ENCODE data around the gene PARP11.

Gene PARP11

DNA sequence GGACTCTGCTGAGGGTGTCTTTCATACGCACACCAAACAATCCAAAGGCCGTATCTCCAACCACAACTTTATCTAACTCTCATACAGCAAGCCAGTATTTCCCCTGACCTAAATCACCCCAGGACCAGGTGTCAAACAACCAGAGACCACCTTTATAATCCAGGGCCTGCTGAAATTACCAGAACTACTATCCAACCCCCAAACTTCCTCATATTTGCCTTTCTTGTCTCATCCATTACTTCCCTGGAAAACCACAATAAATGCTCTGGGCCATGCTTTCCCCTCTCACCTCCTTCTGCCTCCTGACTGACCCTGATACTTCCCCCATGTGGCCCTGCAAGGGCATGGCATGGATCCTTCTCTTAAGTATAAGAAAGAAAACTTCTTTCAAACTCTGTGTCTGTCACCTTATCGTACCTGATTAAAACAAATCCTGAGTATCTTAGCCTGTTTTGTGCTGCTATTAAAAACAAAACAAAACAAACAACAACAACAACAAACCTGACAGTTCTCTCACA, 75.6 kb downstream of the PARP11 start:
- no peak overlapping the region for H3K4me3 ChIP-seq (ENCODE audit: low read depth, low read length)

DNA sequence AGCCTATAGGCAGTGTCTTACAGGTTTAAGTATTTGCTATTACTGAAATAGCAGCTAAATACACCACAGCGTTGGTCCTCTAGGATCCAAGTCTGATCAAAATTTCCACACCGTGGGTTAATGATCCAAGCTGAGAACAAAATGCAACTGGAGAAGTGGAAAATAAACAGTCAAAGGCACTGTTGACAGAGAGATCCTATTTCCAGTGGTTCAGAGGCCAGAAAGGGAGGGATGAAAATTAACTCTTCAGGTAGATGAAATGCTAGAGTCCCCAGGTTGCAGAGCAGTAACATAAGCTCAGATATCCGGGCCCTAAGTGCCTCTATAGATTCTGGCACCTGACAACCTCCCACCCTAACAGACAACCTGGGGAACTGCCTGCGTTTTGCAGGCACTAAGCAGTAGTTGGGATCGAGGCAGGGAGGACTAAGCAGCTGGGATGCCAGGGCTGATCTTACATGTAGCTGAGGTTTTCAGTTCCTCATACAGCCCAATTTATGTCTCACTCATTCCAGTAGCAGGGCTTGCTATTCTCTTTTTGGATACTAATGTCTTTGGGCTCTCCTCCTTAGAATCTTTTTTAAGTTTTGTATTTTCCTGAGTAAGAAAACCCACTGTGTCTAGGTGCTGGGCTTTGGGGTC, 77.6 kb downstream of the PARP11 start:
- H3K9me3 ChIP-seq (ENCODE audit: control insufficient read depth, low read length) = no peaks in the 10 kb centered on the region
- H3K27me3 ChIP-seq (ENCODE audit: control insufficient read depth, insufficient read depth, low read length) = no peaks in the 10 kb centered on the region
- H3K4me1 ChIP-seq = no peaks in the 10 kb centered on the region
- H3K9ac ChIP-seq = no peak overlapping the region
- no peak overlapping the region for H3K4me2 ChIP-seq (ENCODE audit: low read length)
- TF ChIP-seq CTCF (IDR thresholded peaks at IDR 0.05) = no peak
- H3K79me2 ChIP-seq = no peaks in the 10 kb centered on the region
- no peak overlapping the region for H2AFZ ChIP-seq
- H3K27ac ChIP-seq = no peak overlapping the region
- H3K36me3 ChIP-seq (ENCODE audit: control insufficient read depth, insufficient read depth, low read length) = no peaks in the 10 kb centered on the region
- H3K4me3 ChIP-seq (ENCODE audit: low read depth, low read length) = no peak overlapping the region

More for the DNA sequence above, 75.6 kb downstream of the PARP11 start:
- Histone ChIP-seq H3K27ac (no peak overlapping the region), H3K9me3 (ENCODE audit: control insufficient read depth, low read length) (no peaks in the 10 kb centered on the region), H2AFZ (no peak overlapping the region), H3K4me1 (no peaks in the 10 kb centered on the region), H3K79me2 (no peaks in the 10 kb centered on the region), H3K9ac (no peak overlapping the region), H3K36me3 (ENCODE audit: control insufficient read depth, insufficient read depth, low read length) (no peaks in the 10 kb centered on the region), H3K4me2 (ENCODE audit: low read length) (no peak overlapping the region), H3K27me3 (ENCODE audit: control insufficient read depth, insufficient read depth, low read length) (no peaks in the 10 kb centered on the region)
- no peak for TF ChIP-seq CTCF (IDR thresholded peaks at IDR 0.05)

- no peak for TF ChIP-seq CTCF (IDR thresholded peaks at IDR 0.05)
- no peaks in the 10 kb centered on the region for H3K27me3 ChIP-seq (ENCODE audit: control insufficient read depth, insufficient read depth, low read length)
- H3K27ac ChIP-seq = no peak overlapping the region
- H3K4me1 ChIP-seq = no peaks in the 10 kb centered on the region
- H3K4me3 ChIP-seq (ENCODE audit: low read depth, low read length) = no peak overlapping the region
- no peaks in the 10 kb centered on the region for H3K79me2 ChIP-seq
- H2AFZ ChIP-seq = no peak overlapping the region
- H3K4me2 ChIP-seq (ENCODE audit: low read length) = no peak overlapping the region
- H3K36me3 ChIP-seq (ENCODE audit: control insufficient read depth, insufficient read depth, low read length) = no peaks in the 10 kb centered on the region
- no peaks in the 10 kb centered on the region for H3K9me3 ChIP-seq (ENCODE audit: control insufficient read depth, low read length)
- no peak overlapping the region for H3K9ac ChIP-seq
Observed at GRCh38 chr12:3795066-3795465, 78.1 kb downstream of the PARP11 start.

- no peak overlapping the region for H2AFZ ChIP-seq
- no peak overlapping the region for H3K27ac ChIP-seq
- no peak overlapping the region for H3K4me2 ChIP-seq (ENCODE audit: low read length)
- no peak overlapping the region for H3K4me3 ChIP-seq (ENCODE audit: low read depth, low read length)
- no peaks in the 10 kb centered on the region for H3K27me3 ChIP-seq (ENCODE audit: control insufficient read depth, insufficient read depth, low read length)
- H3K9me3 ChIP-seq (ENCODE audit: control insufficient read depth, low read length) = no peaks in the 10 kb centered on the region
- H3K4me1 ChIP-seq = no peaks in the 10 kb centered on the region
- H3K36me3 ChIP-seq (ENCODE audit: control insufficient read depth, insufficient read depth, low read length) = peaks cover 2% of the 10 kb centered on the region
- H3K79me2 ChIP-seq = no peaks in the 10 kb centered on the region
- no peak overlapping the region for H3K9ac ChIP-seq
- no peak for TF ChIP-seq CTCF (IDR thresholded peaks at IDR 0.05)
Observed at GRCh38 chr12:3792623-3793288, 80.4 kb downstream of the PARP11 start.
